GM11168 (cell line): ENCODE results near the gene MYB.

Source experiments
- in situ Hi-C: fragments of 300-500 bp; cut with MboI; formaldehyde crosslinking; loops from one replicate; pipeline ENCODE4 v1.12.0; 2022; ENCODE audit warnings: low sequenced_read_pairs; ENCODE audit not compliant: unreplicated experiment

Gene MYB

DNA sequence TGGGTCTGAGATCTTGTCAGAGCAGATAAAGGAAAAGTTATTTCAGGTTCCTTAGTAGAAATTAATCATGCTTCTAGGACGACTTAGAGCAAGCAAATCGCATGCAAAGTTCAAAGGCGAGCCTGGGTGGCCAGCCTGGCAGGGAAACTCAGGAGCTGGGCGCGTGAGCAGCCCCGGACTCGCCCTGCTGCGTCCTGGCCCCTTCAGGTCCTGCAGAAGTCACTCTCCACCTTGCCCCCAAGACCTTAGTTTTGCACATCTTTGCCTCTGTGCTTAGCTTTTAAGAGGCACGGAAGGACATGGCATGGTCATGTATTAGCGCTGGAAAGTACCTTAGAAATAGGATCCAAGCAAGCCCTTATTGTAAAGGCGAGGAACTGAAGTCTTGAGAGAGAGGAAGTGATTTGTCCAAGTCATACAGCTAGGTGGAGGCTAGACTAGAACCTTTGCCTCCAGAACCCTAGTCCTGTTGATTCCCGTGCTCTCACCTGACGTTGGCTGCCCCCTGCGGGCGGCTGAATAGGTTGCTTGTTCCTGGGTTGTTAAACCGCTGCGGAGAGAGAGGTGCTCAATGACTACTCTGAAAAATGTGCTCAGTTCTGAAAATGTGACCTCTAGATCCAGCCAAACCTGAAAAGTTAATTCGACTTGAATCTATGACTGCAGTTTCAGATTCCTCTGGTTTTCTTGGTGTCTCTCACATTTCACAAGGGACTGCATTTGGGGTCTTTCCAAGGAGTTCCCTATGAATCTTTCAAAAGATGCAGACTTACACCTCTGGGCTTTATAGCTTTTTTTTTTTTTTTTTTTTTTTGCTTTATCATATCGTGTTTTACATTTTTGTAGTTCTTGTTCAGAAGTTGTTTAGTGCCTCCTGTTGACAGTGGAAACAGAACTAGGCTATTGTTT lies 2.7 kb downstream of the MYB start:
- in situ Hi-C loops, result no loop called here

DNA sequence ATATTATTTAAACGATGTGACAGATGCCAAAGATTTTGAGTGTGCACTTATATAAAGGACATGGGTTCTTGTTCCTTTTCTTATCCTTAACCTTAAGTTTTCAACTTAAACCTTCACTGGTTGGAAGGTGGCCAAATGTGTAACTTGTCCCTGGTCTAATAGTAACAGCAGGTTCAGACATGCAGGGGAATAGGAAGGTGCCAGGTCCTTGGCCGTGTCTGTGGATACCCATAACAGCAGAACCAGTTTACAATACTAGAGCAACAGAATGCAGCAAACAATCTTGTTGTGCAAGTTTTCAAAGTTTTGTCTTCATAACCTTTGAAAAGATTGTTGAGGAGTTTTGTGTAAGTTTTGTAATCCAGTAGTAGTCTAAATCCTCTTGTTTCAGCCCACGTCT lies 4.4 kb downstream of the MYB start:
- in situ Hi-C loops, result no loop called here

DNA sequence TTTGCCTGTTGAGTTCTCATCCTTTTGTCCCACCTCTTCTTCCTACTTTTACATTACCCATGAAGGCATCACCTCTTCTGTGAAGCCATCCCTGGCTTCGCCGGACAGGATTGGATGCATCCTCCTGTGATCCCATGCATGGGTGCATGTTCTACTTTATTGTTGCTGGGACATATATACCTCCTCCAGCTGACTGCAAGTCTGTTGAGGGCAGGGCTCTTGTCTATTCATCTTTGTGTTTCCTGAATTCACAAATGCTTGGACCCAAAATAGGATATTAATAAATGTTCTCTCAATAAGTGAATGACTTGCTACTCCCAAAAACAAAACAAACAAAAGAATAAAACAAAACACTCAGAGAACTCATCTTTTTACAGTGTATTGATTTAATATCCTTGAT lies 5.1 kb downstream of the MYB start:
- in situ Hi-C loops, result no loop called here

DNA sequence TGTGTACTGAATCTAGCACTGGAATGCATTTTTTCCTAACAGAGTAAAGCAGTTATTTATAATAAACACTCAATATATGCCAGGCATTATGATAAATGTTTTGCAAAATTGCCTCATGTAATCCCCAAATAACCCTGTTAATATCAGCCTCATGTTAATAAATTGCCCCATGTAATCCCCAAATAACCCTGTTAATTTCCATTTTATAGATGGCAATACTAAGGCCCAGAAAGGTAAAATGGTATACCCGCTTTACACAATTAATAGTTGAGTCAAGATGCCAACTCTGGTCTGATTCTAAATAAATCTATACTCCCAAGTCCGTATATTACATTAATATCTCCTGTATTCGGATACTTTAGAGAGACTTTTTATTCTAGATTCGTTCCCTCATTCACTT lies 6.3 kb downstream of the MYB start:
- in situ Hi-C loops, result no loop called here

DNA sequence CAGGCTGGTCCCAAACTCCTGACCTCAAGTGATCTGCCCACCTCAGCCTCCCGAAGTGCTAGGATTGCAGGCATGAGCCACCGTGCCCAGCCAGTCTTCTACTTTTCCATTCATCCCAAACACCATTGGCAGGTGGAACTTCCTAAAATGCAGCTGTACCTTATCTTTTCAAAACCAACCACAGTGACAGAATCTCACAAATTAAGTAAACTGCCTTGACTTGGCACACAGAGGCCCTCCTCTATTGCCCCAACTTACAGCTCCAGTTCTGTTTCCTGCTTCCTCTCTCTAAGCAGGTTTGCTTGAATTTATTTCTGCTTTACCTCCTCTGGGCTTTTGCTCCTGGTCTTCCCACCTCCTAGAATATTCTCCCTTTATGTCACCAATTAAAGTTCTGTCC lies 7.6 kb downstream of the MYB start:
- in situ Hi-C loops, result no loop called here

DNA sequence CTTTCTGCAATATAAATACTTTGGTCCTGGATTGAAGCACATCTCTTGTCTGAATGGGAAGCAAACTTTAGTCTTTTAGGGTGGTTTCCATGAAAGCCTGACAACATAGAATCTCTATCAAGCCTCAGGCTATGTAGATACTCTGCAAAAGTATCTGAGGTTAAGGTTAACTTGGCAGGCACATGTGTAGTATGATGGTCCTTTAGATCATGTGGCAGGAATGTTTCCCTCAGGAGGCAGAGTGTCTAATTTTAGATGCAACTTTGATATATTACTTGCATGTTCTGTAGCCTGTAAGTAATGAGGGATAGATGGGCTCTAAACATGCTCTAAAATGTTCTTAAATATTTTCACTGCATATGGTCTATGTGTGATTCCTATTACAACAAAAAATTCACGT lies 8.2 kb downstream of the MYB start:
- in situ Hi-C loops, result no loop called here

DNA sequence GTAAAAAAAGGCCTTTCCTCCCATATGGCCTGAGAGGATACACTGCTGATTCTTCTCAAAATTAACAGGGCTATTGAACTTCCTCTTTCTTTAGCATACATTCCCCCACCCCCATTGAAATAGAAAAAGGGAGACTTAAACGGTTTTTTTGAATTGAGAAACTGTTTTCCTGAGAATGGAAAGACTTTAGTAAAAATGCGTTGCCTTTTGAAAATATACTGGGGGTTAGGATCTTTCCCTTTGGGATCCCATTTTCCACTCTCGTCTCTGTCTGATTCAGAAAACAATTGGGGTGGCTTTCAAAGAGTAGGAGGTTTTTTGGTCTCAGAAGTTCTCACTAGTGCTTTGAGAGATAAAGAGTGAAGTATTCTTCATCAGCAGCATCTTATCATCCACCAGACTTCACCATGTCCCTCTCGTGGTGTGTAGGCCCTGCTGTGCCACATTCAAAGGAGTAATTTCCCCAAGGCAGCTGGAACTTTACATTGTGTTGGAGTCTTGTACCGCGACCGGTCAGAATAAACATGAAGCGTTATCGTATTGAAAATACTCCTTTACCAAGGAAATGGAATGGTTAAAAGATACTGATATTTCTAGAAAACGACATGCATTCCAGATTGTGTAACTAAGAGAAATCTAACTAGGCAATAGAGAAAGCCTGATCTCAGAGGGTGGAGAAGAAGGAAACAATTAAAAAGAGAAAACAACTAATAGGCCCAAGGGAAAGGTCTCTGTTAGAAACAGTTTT lies 10.6 kb downstream of the MYB start:
- in situ Hi-C loops, result no loop called here

DNA sequence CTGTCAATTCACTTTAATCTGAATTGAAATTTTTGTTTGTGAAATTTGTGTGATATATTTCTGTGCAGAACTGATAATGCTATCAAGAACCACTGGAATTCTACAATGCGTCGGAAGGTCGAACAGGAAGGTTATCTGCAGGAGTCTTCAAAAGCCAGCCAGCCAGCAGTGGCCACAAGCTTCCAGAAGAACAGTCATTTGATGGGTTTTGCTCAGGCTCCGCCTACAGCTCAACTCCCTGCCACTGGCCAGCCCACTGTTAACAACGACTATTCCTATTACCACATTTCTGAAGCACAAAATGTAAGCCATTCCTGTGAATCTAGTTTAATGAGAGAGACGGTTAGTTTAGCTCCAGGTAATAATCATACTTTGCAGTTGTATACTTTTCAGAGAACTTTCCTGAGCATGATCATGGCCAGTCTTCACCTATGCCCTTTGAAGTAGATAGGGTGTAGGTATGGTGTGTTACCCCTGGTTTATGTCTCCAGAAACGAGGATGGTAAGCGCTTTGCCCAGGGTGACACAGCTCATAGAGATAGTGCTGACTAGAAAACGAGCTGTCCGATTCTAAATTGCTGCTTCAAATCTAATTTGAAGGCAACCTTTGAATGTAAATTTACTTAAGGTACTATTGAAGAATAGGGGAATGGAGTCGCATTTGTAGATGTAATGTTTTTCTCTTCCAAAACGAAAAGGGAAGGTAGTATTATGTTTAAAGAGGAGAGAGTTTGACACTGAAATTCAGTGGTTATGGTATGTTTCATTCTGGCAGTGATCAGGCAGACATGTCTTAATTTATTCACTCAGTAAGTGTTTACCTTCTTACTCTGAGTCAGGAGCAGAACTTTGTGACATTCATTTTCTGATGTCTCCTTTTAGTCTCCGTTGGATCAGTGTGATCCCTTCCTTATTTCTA lies 11.4 kb downstream of the MYB start:
- in situ Hi-C loops, result no loop called here

DNA sequence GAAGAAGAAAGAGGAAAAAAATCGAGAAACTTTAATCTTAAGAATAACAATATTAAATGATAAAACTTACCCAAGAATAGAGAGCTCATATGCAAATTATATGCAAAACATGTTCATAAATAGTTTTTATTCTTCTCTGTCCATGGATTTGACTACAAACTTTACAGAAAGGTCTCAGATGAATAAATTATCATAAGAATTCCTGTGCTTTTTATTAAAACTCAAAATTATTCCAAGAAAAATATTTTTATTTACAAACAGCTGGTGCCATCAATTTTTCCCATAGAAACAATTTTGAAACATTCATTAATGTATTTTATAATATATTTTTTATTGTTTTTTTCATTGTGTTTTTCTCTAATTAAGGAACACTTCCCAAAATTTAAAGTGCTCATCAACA lies 12.1 kb downstream of the MYB start:
- in situ Hi-C loops, result no loop called here

DNA sequence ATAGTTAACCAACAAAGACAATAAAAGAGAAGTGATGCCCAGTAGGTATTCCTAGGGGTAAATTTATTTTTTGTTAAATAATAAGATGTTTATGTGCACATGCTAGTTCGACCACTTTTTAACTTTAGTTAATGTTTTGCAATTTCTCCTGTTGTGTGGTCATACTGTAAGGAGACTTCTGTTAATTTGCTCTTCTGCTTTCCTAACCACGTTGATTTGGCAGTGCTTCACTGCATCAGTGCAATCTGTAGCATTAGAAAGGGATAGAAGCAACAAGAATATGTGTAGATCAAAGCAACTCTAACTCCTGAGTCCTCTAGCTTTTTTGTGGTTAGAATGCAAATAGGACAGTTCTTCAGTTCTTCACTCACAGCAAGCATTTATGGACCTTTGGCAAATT lies 13.9 kb downstream of the MYB start:
- in situ Hi-C loops, result no loop called here

DNA sequence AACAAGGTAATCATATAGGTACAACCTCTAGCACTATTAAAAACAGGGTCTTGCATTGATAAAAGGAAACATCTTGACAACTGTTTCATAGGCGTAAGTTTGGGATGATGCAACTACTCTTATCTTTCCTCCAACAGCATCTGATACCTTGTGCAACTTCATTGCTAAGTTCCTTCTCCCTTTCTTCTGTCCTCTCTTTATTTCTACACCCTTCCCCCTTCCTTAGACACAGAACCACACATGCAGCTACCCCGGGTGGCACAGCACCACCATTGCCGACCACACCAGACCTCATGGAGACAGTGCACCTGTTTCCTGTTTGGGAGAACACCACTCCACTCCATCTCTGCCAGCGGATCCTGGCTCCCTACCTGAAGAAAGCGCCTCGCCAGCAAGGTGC lies 14.4 kb downstream of the MYB start:
- in situ Hi-C loops, result no loop called here

DNA sequence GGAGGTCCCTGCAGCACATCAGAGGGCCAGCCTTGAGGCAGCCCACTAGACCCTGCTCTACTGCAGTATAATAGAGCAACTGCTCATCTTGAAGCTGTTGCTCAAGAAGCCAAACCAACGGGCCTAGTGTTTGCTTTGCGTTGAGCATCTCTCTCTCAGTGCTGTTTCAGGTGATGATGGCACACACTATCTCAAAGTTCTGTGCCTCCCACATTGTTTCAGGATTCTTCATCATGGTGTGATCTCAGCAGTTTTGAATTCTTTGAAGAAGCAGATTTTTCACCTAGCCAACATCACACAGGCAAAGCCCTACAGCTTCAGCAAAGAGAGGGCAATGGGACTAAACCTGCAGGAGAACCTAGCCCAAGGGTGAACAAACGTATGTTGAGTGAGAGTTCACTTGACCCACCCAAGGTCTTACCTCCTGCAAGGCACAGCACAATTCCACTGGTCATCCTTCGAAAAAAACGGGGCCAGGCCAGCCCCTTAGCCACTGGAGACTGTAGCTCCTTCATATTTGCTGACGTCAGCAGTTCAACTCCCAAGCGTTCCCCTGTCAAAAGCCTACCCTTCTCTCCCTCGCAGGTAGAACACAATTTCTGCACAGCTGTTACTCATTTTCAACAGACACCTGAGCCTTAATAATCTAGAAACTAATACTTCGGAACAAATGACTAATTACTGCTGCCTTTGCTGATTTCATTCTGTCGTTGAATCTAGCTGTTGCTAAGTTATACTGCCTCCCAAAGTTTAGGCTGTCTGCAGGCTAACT lies 15.8 kb downstream of the MYB start:
- in situ Hi-C loops, result no loop called here

DNA sequence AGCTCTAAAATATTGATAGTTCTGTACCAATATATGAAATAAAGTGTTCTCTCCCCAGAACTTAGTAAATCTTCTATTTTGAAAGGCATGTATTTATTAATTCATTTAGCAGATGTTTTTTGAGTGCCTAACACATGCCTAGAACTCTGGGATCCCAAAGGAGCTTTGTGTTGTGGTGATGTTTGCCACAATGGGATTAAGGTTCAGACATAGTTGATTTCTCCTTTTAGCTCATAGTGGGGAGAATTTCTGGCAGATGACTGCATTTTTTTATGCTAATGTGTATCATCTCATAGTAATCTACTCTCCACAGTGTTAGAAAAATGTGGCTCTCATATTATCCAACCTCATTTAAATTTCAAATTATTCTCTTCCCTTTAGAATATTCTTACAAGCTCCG lies 21.7 kb downstream of the MYB start:
- in situ Hi-C loops, result no loop called here

DNA sequence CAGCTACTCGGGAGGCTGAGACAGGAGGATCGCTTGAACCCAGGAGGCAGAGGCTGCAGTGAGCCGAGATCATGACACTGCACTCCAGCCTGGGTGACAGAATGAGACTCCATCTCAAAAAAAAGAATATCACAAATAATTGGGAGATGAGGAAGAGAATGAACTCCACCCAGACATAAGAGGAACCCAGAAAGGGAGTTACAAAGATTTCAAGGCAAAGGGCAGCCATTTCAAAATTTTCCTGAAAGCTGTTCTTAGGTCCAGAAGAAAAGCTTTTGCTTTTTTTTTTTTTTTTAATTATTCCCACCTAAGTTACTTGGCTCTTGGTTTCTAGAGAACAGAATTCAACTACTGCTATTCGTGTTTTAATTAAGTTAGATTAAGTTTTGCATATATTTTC lies 23.8 kb downstream of the MYB start:
- in situ Hi-C loops, result no loop called here

DNA sequence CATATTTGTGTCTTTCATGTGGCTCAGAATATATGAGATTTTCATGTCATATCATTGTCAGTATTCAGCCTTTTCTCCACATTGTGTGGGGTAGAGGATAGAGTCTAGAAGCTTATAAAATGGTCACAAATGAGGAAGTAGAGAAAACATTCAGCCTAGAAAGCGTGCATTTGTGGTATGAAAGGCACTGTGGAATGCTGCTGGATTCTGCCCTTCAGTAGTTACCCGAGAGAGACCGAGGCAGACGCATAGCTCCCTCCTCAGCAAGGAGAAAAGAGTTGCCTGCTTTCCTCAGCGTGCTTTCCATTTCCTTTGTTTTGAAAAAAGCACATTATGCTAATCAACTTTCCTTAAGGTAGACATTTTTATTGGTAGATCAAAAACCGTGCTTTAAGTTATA lies 28.7 kb downstream of the MYB start:
- in situ Hi-C loops, result no loop called here

DNA sequence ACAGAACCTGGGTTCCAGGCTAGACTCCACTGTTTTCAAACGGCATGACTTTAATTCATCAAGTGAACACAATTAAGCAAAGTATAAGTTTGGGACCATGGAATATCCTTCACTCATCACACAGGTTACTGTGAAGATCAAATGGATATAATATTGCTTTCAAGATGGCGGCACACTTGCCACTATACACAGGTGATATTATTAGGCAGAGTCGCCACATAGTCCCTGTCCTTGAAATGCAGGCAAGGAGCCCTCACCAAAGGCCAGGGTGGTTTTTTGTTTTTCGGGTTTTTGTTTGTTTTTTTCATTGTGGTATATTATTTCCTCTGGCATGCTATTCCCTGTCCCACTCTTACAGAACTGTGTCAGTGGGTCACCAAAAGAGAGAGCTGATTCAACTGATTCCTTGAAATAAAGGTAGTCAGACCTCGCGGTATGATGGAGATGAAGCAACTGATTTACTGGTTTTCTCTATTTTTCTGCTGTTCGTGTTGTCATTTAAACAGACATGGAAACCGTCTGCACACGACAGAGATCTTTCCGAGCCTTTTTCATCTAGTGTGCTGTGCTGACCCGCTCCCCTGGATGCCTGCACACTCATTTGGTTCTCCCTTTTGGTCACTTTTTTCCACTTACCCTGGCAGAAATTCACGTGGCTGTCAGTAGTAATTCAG lies 29.7 kb downstream of the MYB start:
- in situ Hi-C loops, result no loop called here

DNA sequence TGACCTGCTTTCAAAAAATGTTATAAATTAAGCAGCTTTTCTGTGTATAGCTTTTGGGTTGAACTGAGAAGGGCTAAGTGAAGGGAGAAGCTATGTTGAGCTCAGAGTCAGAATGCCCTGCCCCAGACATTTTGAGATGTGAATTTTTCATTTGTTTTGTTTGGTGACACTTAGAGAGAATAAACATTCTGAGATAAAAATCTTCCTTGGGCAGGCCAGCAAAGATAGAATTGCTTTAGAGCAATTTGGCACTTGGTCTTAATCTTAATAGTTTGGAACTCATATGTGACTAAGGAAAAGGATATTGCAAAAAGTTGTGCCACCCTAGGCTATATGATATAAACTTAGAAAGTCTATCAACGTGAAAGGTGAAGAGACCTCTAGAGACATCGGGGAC lies 30.2 kb downstream of the MYB start:
- in situ Hi-C loops, result no loop called here

DNA sequence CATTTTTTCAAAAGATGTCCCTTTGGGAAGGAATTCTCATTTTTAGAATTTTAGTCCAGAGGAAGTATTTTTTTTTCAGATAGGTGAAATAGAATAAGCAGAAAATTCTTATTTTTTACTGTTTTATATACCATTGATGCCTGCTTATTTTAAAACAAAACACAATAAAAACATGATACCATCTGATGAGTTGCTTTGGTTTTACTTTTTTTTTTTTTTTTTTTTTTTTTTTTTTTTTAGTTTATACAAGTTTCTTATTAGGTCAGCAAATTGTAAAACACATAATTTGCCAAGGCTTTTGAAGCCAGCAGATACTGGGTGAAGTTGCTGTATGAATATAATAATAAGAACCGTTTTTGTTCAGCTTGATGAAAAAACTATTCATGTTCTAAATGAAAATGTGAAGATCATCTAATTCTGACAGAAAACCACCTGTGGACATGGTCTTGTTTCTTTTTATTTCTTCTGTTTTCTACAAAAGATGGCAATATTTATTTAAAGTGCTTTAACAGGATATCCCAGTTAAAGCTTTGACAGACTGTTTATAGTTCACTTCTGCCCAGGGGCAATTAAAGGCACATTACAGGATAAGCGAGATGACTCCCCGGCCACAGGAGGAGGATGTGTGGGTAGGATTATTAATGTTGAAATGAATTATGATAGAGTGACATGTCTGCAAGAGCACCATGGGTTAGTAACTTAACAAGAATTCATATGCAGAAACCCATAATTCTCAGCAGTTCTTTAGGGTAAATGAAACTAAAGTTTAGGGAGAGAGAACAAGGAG lies 31.1 kb downstream of the MYB start:
- in situ Hi-C loops, result no loop called here

DNA sequence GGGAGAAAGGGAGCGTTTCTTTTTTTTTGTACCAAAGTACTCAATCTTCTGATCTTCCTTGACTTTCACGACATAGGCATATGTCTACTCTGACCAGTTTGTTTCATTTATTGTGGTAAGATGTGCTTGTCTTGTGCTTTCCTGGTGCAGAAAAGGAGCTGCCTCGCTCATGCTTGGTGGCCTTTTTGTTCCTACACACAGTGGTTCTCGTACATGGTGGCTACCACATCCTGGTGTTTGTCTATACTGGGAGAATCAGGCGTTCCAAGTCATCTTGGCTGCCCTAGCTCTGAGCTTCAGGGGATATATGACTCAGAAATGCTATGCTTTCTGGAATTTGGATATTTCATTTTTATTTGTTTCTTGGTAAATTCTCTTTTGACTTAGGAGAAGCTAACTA lies 31.8 kb downstream of the MYB start:
- in situ Hi-C loops, result no loop called here
